Sigmoid colon (tissue), 7 donors: ENCODE measurements around the gene MAB21L2. TPM values are rescaled to one million over a fixed set of nuclear protein-coding genes. Genes with fewer than 3 reads are reported as not detected.

Source experiments
- DNase-seq: peaks from one replicate; pipeline ENCODE4 v3.0.0-alpha.2; 2019
- H3K27ac ChIP-seq, 4 donors: fragments of 200-600 bp; sonication (generic); one replicate each; pipeline ENCODE4 v1.5.1; 2016 to 2019; ENCODE audit warnings: mild to moderate bottlenecking in 1 of 4
- H3K27me3 ChIP-seq, 3 donors: fragments of 200-600 bp; sonication (generic); one replicate each; pipeline ENCODE4 v1.5.1; 2019; ENCODE audit warnings: mild to moderate bottlenecking in 1 of 3
- H3K36me3 ChIP-seq, 4 donors: fragments of 200-600 bp; sonication (generic); one replicate each; pipeline ENCODE4 v1.5.1; 2016 to 2019
- H3K4me1 ChIP-seq, 4 donors: fragments of 200-600 bp; sonication (generic); one replicate each; pipeline ENCODE4 v1.5.1; 2017 to 2019
- H3K4me3 ChIP-seq, 4 donors: fragments of 200-600 bp; sonication (generic); one replicate each; pipeline ENCODE4 v1.5.1; 2017 to 2019; ENCODE audit warnings: mild to moderate bottlenecking in 2 of 4, moderate library complexity in 1 of 4
- H3K9me3 ChIP-seq, 4 donors: fragments of 200-600 bp in 3 of 4; sonication (generic) in 3 of 4; one replicate each; pipeline versions ENCODE4 v1.5.1 to v1.6.1; 2013 to 2019
- EP300 ChIP-seq, 4 donors: sonication (generic); formaldehyde crosslinking; IDR thresholded peaks; one replicate each; pipeline ENCODE4 v1.6.1; 2017; ENCODE audit warnings: antibody characterized with exemption in 4 of 4
- POLR2A ChIP-seq, 2 donors: fragments of 450-650 bp; IDR thresholded peaks; one replicate each; pipeline ENCODE4 v1.6.1; 2016; ENCODE audit warnings: antibody characterized with exemption in 2 of 2, mild to moderate bottlenecking in 2 of 2, moderate library complexity in 2 of 2
- POLR2AphosphoS5 ChIP-seq, 4 donors: sonication (generic); formaldehyde crosslinking; IDR thresholded peaks; one replicate each; pipeline ENCODE4 v1.6.1; 2017; ENCODE audit warnings: antibody characterized with exemption in 4 of 4
- WGBS, 2 donors: extraction: QIAGEN DNeasy Blood & Tissue Kit; methylation state at CpG; one replicate each; pipeline ENCODE4 v1.1.7; 2013; 5-methylcytosine and 5-hydroxymethylcytosine counted together
- intact Hi-C: fragments of 100-400 bp; cut with DNase I; formaldehyde crosslinking; loops from one replicate; pipeline ENCODE4 v1.15.1; 2023
- polyA plus RNA-seq, 3 donors: library from polyadenylated mRNA; stranded (reverse); fragments of 200-250 nt; gene quantifications; one replicate each; pipeline ENCODE4 v1.2.3, GENCODE V29; 2013
- total RNA-seq, 4 donors: library from RNA; depleted of rRNA; stranded (reverse); fragments of >200 nt; gene quantifications; one replicate each; pipeline ENCODE4 v1.1.0, GENCODE V29; 2016
- TF ChIP-seq, protein P1 (sequence below), 4 experiments: fragments of 450-650 bp in 3 of 4; fragments of 200-600 bp in 1 of 4; IDR thresholded peaks; one replicate each; pipeline ENCODE4 v1.5.1; 2016 to 2019; ENCODE audit warnings: antibody characterized with exemption in 4 of 4, mild to moderate bottlenecking in 3 of 4, moderate library complexity in 2 of 4
- donor health status: healthy with polysubstance abuse.
- donor health status: Bipolar disorder and iron deficiency.
- donor health status: healthy.

The MAB21L2 gene
- total and polyA plus RNA-seq, 7 donors, result 2.3 to 693 (median 282) TPM

DNA sequence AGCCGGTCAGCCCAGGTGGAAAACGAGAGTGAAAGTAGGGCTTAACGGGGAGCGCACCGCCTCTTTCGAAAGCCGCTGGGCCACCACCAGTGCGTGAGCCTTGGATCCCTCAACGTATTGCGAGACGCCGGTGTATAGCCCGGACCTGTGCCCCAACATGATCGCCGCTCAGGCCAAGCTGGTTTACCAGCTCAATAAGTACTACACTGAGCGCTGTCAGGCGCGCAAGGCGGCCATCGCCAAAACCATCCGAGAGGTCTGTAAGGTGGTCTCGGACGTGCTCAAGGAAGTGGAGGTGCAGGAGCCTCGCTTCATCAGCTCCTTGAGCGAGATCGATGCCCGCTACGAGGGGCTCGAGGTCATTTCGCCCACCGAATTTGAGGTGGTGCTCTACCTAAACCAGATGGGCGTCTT, 929 bp downstream of the MAB21L2 start:
- no peaks in the 10 kb centered on the region for H3K27me3 ChIP-seq
- peak overlapping the region in 3 of 4 donors; percentile 90 to 93 (median 92) for H3K27ac ChIP-seq
- no peaks in the 10 kb centered on the region for H3K4me1 ChIP-seq
- intact Hi-C loops, result loop anchor here (5.0 kb wide), 2 partner anchors 71 to 581 kb away; no protein-coding TSS in a partner anchor
- H3K4me3 ChIP-seq, result peak overlapping the region; percentile 76 to 96 (median 81)
- no peaks in the 10 kb centered on the region for H3K36me3 ChIP-seq
- peak in 2 of 4 donors; percentile 3 to 11 for TF ChIP-seq POLR2AphosphoS5 (IDR thresholded peaks at IDR 0.05)
- no peak for TF ChIP-seq EP300 (IDR thresholded peaks at IDR 0.05)
- 77 to 88% methylated on average over 32 of the region's 32 CpGs for WGBS, 2 donors
- H3K9me3 ChIP-seq, result no peaks in the 10 kb centered on the region
- peak; percentile 78 for DNase-seq

- intact Hi-C loops, result loop anchor here (5.0 kb wide), 2 partner anchors 71 to 581 kb away; no protein-coding TSS in a partner anchor
- peak overlapping the region; percentile 76 to 96 (median 81) for H3K4me3 ChIP-seq
- TF ChIP-seq EP300 (IDR thresholded peaks at IDR 0.05) (no peak), POLR2AphosphoS5 (IDR thresholded peaks at IDR 0.05) (peak in 3 of 4 donors; percentile 62 to 78 (median 76))
- no peaks in the 10 kb centered on the region for H3K9me3 ChIP-seq
- no peaks in the 10 kb centered on the region for H3K4me1 ChIP-seq
- 74 to 85% methylated on average over 66 of the region's 66 CpGs for WGBS, 2 donors
- H3K36me3 ChIP-seq, result no peaks in the 10 kb centered on the region
- DNase-seq, result peak; percentile 85
- peak overlapping the region in 3 of 4 donors; percentile 90 to 93 (median 92) for H3K27ac ChIP-seq
- H3K27me3 ChIP-seq, result no peaks in the 10 kb centered on the region
Measured at GRCh38 chr4:150583287-150584110, 1.5 kb downstream of the MAB21L2 start.

DNA sequence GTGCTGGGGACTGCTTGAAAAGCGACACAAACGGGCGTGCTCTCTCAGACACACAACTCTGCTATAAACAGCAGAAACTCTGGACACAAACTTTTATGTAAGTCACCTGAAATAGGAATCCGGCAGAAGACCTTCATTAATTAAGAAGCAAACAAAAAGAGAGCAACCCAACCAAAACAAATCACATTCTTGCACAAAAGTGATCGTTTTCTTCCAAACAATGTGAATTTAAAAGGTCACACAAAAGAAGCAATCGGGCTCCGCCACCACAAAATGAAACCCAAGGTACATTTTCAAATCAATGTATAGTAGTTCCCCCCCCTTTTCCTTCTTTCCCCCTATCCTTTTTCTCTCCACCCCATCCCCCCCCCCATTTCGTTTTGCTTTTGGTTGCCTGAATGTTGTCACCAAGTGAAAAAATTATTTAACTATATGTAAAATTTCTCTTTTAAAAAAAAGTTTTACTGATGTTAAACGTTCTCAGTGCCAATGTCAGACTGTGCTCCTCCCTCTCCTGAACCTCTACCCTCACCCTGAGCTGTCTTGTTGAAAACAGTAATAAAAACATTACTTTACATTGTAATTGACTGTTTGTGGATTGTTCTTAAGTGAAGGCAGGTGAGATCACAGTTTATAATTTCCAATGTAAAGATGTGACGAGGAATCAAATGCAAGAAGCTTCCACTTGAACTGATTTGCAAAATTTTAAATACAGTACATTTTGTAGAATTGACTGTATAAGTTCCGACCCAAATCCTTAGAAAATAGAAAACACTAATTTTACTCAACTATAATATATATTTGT, 2.4 kb downstream of the MAB21L2 start:
- WGBS, 2 donors, result 77 to 85% methylated on average over 11 of the region's 11 CpGs
- Histone ChIP-seq H3K4me3 (peak overlapping the region; percentile 76 to 96 (median 81)), H3K27ac (peak overlapping the region in 3 of 4 donors; percentile 90 to 93 (median 92)), H3K27me3 (no peaks in the 10 kb centered on the region), H3K9me3 (no peaks in the 10 kb centered on the region), H3K36me3 (no peaks in the 10 kb centered on the region), H3K4me1 (peaks cover 0 to 7% (median 0%) of the 10 kb centered on the region in 4 donors)
- intact Hi-C loops, result loop anchor here (5.0 kb wide), 2 partner anchors 72 to 582 kb away; no protein-coding TSS in a partner anchor
- TF ChIP-seq POLR2AphosphoS5 (IDR thresholded peaks at IDR 0.05), result peak in 3 of 4 donors; percentile 4 to 34 (median 12)
- peak in 1 of 2 donors; percentile 19 for TF ChIP-seq POLR2A (IDR thresholded peaks at IDR 0.05)
- no peak for TF ChIP-seq EP300 (IDR thresholded peaks at IDR 0.05)
- DNase-seq, result no peak

DNA sequence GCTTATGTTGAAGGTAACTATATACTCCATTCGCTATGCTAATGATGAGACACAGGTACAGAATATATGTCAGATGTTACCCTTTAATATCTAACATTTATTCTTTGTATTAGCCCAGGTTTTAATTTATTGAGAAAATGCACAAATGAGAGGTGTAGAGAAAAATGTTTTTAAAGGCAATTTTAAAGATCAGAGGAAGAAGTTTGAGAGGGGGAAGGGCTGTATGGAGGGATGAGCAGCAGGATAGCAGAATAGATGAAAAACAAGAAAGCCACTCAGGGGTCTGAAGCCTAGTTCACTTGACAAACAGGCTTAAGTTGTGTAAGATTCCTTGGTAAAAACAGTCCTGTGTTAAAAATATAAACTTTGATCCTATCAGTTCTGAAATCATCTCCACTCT, 3.7 kb downstream of the MAB21L2 start:
- TF ChIP-seq, protein P1, sequence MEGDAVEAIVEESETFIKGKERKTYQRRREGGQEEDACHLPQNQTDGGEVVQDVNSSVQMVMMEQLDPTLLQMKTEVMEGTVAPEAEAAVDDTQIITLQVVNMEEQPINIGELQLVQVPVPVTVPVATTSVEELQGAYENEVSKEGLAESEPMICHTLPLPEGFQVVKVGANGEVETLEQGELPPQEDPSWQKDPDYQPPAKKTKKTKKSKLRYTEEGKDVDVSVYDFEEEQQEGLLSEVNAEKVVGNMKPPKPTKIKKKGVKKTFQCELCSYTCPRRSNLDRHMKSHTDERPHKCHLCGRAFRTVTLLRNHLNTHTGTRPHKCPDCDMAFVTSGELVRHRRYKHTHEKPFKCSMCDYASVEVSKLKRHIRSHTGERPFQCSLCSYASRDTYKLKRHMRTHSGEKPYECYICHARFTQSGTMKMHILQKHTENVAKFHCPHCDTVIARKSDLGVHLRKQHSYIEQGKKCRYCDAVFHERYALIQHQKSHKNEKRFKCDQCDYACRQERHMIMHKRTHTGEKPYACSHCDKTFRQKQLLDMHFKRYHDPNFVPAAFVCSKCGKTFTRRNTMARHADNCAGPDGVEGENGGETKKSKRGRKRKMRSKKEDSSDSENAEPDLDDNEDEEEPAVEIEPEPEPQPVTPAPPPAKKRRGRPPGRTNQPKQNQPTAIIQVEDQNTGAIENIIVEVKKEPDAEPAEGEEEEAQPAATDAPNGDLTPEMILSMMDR (IDR thresholded peaks at IDR 0.05), result no peak
- no peak for TF ChIP-seq POLR2A (IDR thresholded peaks at IDR 0.05)
- no peak for TF ChIP-seq EP300 (IDR thresholded peaks at IDR 0.05)
- TF ChIP-seq POLR2AphosphoS5 (IDR thresholded peaks at IDR 0.05), result no peak
- DNase-seq, result no peak
- Histone ChIP-seq H3K4me1 (peaks cover 0 to 11% (median 0%) of the 10 kb centered on the region in 4 donors), H3K9me3 (no peaks in the 10 kb centered on the region), H3K27ac (peak overlapping the region in 3 of 4 donors; percentile 90 to 93 (median 92)), H3K27me3 (no peaks in the 10 kb centered on the region), H3K4me3 (peak overlapping the region; percentile 76 to 96 (median 81)), H3K36me3 (no peaks in the 10 kb centered on the region)
- intact Hi-C loops, result loop anchor here (5.0 kb wide), 1 partner anchor 282 kb away; no protein-coding TSS in a partner anchor
- 78 to 92% methylated on average over 1 of the region's 1 CpG for WGBS, 2 donors

DNA sequence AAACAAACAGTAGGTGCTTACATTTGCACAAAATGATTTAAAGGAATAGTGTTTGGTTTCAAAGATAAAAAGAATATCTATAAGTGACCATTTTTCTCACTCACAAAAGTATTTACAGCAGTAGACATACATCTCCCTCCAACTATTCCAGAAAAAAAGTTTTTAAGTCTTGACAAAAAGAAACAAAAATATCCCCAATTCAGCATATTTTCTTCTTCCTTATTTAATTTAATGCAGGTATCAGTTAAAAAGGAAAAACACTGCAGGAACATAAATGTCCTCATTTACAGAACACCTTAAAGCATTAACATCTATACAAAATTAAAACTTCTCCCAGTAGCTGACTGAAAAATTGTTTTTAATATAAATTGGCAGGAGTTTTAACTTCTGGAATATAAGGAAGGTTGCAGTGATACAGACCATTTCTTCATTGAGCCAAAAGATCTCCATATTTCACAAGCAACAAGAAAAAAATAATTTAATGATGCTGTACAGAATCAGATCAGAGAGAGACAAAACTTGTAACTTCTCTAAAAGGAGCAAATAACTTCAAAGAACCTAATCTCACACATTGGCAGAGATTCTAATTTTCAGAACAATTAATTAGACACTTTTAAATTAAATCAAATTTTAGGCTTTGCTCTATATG, 4.3 kb downstream of the MAB21L2 start:
- no peak for DNase-seq
- intact Hi-C loops, result loop anchor here (5.0 kb wide), 1 partner anchor 281 kb away; no protein-coding TSS in a partner anchor
- Histone ChIP-seq H3K9me3 (no peaks in the 10 kb centered on the region), H3K4me3 (peak overlapping the region; percentile 76 to 96 (median 81)), H3K36me3 (no peaks in the 10 kb centered on the region), H3K27ac (peak overlapping the region in 3 of 4 donors; percentile 90 to 93 (median 92)), H3K27me3 (no peaks in the 10 kb centered on the region), H3K4me1 (peaks cover 0 to 17% (median 5%) of the 10 kb centered on the region in 4 donors)
- TF ChIP-seq POLR2AphosphoS5 (IDR thresholded peaks at IDR 0.05), result no peak

GRCh38 chr4:150588316-150588715, 6.4 kb downstream of the MAB21L2 start:
- no peak for DNase-seq
- Histone ChIP-seq H3K4me1 (peaks cover 0 to 20% (median 18%) of the 10 kb centered on the region in 4 donors), H3K9me3 (no peaks in the 10 kb centered on the region), H3K4me3 (peak overlapping the region; percentile 76 to 96 (median 81)), H3K27me3 (no peaks in the 10 kb centered on the region), H3K36me3 (no peaks in the 10 kb centered on the region), H3K27ac (peak overlapping the region in 3 of 4 donors; percentile 90 to 93 (median 92))
- 79 to 97% methylated on average over 1 of the region's 1 CpG for WGBS, 2 donors
- intact Hi-C loops, result loop anchor here (5.0 kb wide), 1 partner anchor 279 kb away; no protein-coding TSS in a partner anchor
- TF ChIP-seq EP300 (IDR thresholded peaks at IDR 0.05), result no peak
- no peak for TF ChIP-seq POLR2AphosphoS5 (IDR thresholded peaks at IDR 0.05)
- TF ChIP-seq, protein P1 (IDR thresholded peaks at IDR 0.05), result no peak
- TF ChIP-seq POLR2A (IDR thresholded peaks at IDR 0.05), result no peak
